ENCODE measurements around the gene DENR.
"Not testable (repeated sequence)": the region's sequence is repeated elsewhere in the genome, so short reads cannot be mapped to it uniquely, and the experiment has no call there.

Gene DENR, protein sequence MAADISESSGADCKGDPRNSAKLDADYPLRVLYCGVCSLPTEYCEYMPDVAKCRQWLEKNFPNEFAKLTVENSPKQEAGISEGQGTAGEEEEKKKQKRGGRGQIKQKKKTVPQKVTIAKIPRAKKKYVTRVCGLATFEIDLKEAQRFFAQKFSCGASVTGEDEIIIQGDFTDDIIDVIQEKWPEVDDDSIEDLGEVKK

DNA sequence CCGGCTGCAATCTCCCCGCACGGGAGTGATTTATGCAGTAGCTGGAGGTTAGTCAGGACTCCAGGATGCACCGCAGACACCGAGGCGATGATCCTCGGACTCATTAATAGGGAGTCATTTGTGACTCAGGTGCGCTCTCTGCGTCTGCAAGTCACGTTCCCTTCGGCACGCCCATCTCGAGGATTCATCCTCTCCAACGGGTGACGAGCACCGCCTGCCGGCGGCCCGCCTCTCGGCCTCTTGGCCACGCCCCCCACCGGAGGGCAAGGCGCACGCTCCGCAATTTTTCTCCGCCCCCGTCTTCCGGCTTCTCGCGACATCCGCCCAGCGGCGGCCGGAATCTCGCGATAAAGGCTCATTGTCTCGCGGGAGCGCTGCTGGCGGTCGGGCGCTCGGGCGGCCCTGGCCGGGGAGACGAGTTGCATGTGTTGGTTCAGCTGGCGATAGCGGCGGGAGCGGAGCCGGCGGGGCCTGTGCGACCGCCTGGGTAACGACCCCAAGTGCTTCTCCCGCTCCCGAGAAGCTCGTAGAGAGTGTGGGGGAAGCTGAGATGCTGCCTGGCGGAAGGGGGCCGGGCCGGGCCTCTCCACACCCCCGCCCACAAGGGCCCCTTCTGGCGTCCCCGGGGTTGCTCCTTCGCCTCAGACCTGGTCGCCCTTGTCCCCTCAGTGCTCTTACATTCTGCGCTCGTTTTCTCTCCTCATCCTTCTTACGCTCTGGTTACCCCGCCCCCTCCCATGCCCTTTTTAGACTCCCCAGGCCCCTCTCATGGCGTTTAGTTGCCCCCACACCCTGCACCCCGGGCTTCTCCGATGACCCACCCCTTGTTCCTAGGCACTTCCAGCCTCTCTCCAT is at the start of gene DENR:
Gene DENR, plus strand, starts transcription at position 361 of the 855 bp plus-strand sequence. CDS start 878 bp downstream, outside the sequence.
- peak; percentile 99 for DNase-seq (ENCODE audit: low spot score)

DNA sequence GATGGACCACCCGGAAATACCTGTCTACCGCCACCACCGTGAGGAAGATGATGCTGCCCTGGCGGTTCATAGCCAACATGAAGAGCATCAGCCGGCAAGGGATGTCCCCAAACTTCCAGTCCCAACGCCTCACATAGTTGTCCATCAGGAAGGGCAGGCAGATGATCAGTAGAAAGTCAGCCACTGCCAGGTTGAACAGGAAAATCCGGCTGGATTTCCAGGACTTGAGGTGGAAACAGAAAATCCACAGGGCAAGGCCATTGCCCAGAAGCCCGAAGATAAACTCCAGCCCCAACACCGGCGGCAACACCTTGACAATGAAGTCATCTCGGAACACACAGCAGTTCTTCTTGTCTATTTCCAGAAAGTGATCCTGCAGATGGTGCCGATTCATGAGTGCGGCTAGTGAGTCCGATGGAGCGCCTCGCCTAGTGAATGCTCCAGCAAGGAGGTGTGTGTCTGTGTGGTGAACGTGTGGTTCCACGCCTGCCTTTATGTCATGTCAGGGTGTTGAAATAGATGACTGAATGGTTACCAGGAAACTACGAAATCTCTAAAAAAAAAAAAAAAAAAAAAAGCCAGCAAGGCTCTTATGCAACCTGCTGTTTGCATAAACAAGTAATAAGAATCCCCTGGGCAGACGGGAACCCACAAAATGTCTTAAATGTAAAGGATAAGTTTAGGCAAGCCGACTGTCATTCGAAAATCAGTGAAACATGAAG is 49.6 kb upstream of the DENR start, which contains the start of gene HCAR2:
Gene HCAR2, minus strand, starts transcription at position 468 of the 722 bp plus-strand sequence. Its CDS starts 74 bp downstream, at position 394.
- not testable (repeated sequence) for DNase-seq (ENCODE audit: low spot score)

DNA sequence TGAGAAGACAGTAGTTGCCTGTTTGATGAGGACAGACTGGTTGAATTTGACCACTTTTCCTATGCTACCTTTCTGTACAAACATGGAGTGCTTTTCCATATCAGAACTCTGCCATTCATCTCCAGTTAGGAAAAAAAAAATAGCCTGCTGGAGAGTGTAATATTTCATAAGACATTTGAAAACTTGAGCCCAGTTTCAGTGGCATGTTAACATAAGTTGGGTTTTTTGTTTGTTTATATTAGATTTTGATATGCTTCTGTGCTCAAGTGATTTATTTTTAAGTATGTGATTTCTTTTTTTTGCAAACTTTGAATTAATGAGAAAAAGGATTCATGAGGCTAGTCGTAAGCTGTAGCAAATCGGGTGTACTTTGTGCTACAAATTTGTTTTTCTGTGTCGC is 48.8 kb upstream of the DENR start:
- not testable (repeated sequence) for DNase-seq (ENCODE audit: low spot score)

DNA sequence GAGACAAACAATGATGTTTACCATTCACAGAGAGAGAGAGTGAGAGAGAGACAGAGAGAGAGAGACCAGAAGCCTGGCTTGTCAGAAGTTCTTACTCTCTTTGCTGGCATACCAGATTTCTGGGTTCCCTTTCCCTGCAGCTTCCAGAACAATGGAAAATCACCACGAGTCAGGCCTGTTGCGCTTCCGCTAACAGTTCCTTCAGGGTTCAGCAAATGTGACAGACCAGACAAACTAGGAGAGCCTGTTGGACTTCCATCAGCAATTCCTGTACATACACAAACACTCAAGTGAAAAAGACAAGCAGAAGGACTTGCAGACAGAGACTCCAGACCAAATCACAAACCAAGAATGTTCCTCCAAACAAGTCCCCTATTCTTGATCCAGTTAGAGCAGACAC is 43.3 kb upstream of the DENR start:
- DNase-seq (ENCODE audit: low spot score), result not testable (repeated sequence)

DNA sequence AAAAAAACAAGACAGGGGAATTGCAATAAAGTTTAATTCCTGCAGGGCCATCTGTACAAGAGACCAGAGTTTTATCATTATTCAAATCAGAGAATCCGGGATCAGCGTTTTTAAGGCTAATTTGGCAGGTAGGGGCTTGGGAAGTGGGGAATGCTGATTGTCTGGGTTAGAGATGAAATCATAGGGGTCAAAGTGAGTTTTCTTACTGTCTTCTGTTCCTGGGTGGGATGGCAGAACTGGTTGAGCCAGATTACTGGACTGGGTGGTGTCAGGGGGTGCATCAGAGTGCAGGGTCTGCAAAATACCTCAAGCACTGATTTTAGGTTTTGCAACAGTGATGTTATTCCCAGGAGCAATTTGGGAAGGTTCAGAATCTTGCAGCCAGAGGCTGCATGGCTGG is 42.3 kb upstream of the DENR start:
- not testable (repeated sequence) for DNase-seq (ENCODE audit: low spot score)

DNA sequence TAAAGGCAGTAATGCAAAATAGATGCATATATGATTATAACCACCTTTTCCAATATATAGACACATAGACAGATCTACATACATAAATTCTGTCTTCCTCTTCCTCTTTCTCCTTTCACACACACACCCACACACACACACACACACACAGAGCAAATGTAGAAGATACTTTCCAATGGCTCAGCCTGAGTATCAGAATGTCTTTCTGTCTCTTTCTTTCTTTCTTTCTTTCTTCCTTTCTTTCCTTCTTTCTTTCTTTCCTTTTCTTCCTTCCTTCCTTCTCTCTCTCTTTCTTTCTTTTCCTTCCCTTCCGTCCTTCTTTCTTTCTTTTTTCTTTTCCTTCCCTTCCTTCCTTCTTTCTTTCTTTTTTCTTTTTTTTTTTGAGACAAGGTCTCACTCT is 41.4 kb upstream of the DENR start:
- not testable (repeated sequence) for DNase-seq (ENCODE audit: low spot score)

DNA sequence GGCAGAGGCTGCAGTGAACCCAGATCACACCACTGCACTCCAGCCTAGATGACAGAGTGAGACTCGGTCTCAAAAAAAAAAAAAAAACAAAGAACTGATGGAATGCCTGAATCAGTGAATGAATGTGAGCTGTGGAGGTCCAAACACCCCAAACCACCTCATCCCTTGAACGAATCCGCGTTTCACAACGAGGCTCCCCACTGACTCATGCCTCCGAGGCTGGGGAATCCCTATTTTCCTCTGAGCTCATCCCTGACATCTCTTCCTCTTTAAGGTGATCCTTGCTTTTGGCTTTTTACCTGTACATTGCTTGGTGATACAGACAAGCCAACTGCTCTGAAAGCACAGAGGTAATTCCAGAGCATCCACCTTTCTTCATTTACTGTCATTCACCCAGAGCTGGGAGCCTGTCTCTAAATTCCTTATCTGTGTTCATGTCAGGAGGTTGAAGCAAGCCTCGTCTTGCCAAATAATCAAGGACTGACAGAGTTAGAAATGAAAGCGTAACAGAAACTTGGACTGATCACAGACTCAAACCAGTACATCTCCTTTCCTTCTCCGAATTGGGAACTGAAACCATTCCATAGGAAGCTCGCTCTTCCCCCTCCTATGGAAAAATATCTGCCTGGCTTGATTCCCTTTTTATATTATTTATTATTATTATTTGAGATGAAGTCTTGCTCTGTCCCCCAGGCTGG is 39.0 kb upstream of the DENR start:
- DNase-seq (ENCODE audit: low spot score), result not testable (repeated sequence)

DNA sequence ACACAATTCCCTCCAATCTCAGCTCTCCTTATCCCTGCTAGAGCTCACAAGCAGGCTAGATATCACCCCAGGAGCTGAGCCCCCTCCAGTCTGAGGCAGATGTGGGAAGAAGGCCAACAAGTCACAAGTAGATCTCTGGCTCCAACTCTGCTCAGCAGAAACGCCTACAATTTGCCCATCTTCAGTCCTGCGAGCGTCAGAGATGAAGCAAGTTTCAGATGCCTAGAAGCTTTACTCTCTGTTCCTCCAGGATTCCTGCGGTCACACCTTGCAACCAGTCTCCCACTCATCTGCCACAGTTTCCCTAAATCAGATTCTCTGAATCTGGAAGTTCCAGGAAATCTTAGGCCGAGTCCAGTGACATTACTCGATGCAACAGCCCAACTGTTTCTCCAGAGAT is 37.4 kb upstream of the DENR start:
- not testable (repeated sequence) for DNase-seq (ENCODE audit: low spot score)

DNA sequence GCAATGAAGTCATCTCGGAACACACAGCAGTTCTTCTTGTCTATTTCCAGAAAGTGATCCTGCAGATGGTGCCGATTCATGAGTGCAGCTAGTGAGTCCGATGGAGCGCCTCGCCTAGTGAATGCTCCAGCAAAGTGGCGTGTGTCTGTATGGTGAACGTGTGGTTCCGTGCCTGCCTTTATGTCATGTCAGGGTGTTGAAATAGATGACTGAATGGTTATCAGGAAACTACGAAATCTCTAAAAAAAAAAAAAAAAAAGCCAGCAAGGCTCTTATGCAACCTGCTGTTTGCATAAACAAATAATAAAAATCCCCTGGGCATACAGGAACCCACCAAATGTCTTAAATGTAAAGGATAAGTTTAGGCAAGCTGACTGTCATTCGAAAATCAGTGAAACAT is 36.0 kb upstream of the DENR start, which contains the start of gene HCAR3:
Gene HCAR3, minus strand, starts transcription at position 154 of the 400 bp plus-strand sequence. Its CDS starts 74 bp downstream, at position 80.
- DNase-seq (ENCODE audit: low spot score), result not testable (repeated sequence)

DNA sequence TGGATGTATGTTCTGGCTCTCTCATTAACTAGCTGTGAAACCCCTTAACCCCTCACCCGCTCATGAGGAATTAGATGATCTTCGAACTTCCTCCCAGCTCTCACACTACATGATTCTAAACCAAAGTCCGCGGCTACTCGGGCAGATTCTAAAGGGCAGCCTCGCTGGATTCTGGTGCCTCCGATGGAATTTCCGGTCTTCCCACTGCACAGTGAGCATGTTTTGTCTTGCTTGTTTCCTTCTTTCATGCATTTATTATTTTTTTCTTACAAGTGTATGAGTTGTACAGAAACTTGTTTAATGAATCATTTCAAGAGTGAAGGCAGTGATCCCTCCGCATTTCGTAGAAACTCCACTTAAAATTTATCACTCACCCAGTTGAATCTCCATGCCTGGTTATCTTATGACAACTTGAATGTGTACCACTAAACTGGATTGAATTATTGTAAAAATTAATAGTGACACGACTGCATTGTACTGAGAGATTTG is 31.5 kb upstream of the DENR start:
- DNase-seq (ENCODE audit: low spot score), result no peak

DNA sequence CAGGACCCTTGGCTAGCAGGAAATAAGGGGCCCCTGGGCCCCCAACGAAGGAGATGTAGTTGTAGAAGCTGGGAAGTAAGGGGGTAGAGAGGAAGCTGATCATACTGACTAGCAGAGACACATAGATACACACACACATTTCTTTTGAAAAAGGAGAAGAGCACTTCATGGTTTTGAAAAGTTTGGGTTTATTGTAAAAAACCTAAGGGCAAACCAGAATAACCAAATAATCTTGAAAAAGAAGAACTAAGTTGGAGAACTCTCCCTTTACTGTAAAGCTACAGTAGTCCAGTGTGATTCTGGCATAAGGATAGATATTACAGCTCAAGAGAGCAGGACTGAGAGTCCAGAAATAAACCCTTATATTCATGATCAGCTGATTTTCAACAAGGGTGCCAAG is 30.2 kb upstream of the DENR start:
- no peak for DNase-seq (ENCODE audit: low spot score)

DNA sequence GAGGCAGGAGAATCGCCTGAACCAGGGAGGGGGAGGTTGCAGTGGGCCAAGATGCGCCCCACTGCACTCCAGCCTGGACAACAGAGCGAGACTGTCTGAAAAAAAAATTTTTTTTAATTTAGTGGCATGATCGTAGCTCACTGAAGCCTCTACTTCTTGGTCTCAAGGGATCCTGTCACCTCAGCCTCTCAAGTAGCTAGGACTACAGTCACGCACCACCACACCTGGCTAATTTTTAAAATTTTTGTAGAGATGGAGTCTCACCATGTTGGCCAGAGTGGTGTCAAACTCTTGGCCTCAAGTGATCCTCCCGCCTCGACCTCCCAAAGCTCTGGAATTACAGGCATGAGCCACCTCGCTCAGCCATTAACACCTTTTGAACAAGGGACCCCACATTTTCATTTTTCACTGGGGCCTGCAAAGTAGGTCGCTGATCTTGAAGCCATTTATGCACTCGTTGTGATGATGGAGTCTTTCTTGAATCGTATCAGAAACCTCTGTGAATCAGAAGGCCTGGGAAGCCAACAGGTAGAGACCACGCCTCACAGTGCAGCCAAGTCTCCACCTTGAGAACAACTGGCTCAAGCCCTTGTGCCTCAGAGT is 27.9 kb upstream of the DENR start:
- no peak for DNase-seq (ENCODE audit: low spot score)

DNA sequence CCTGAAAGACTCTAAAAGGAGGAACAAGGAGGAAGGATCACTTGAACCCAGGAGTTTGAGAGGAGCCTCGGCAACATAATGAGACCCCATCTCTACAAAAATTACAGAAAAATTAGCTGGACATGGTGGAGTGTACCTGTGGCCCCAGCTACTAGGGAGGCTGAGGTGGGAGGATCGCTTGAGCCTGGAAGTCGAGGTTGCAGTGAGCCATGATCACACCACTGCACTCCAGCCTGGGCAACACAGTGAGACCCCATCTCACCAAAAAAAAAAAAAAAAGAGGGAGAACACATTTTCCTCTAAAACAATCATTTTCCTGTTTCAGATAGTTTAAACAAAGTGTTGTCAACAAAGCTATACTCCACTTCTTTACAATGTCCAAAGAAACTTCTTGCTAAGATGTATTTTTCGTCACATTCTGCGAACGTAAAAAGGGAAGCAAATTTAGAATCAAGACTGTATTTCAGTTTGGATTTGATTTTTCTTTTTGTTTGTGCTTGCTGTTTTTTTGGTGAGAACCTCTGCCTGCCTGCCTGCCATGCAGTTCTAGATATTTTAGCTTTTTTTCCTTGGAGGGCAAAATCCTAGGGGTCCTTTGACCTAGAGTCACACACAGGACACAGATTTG is 27.1 kb upstream of the DENR start:
- DNase-seq (ENCODE audit: low spot score), result no peak

DNA sequence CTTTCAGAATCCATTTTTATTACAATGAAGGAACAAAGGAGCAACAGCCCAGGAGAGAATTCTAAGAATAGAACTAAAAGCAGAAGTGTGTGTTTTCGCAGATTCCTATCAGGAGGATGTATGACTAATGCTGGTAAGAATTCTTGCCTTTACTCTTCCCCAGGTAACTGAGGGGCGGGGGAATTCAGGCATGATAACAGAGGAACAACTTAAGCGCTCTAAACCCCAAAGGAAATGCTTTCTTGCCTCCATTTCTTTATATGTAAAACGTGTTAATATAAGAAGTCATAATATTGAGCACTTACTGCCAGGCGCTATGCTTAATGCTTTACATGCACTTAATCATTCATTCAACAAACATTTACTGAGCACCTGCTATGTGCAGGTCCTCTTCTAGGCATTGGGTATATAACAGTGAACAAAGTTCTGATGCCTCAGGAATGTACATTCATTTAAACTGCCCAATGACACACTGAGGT is 26.5 kb upstream of the DENR start:
- DNase-seq (ENCODE audit: low spot score), result no peak

DNA sequence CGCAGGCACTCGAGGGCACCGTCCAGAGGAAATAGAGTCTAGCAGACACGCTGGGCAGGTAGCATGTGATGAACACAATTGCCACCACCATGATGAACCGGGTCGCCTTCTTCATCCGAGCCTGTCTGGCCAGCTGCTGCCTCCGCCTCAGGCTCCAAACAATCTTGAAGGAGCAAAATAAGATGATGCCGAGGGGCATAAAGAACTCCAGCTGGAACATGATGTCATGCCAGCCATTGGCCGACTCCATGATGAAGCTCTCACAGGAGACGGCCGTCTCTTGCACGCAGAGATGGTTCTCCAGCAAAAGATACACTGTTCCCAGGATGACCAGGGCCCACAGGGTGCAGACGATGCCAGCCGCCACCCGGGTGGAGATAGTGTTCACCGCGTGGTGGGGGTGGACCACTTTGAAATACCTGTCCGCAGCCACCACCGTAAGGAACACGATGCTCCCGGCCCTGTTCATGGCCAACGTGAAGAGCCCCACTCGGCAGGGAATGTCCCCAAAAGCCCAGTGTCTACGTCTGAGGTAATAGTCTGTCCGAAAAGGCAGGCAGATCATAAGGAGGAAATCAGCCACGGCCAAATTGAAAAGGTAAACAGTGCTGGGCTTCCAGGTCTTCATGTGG is 22.9 kb upstream of the DENR start:
- DNase-seq (ENCODE audit: low spot score), result no peak

DNA sequence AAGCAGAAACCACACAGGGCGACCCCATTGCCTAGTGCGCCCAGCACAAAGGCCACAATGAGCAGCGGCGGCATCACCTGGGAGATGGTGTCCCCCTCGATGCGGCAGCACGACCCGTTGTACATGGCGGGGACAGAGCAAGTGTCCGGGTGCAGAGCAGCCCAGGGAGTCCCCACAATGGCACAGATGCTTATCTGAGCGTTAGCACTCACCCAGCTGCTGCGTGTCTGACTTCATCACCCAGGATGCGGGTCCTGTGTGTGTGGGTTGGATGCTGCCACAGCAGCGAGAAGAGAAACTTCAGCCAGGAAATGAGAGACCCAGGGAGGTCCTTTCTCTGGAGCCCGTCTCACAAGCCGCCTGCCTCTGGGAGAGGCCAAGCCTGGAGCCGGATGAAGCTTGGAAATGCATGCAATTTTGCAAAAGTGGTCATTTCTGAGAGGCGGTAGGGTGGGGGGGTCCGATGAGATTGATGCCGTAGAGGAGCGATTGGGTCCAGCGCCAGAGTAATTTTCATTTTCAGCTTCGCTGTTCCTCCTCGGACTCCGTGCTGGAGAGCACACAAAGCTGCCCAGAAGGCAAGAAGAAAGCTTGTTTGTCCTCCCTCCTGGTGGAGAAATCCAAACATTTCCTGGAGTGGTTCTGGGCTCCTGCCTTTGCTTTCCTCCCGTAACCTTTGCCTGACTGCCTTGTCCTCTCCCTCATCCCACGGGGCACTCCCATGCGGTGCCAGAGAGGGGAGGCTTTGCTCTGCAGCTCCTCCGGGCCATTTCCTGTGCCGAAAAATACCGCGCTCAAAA is 22.2 kb upstream of the DENR start, which contains the start of gene HCAR1:
Gene HCAR1, minus strand, starts transcription at position 630 of the 800 bp plus-strand sequence. Its CDS starts 505 bp downstream, at position 125.
- DNase-seq (ENCODE audit: low spot score), result no peak

DNA sequence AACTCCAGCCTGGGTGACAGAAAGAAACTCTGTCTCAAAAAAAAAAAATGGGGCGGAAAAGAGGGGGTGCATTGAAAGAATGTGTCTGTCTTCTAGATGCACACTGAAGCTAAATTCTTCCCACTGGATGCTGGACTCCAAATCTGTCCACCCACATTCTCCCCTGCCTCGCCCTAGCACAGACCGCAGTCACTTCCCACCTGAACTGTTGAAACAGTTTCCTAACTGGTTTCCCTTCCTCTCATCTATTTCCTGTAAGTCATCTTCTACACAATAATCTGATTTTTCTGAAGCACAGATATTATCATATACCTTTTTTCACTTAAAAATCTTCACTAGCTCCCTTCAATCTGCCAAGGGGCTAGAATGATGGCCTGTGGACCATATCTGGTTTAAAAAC is 20.5 kb upstream of the DENR start:
- no peak for DNase-seq (ENCODE audit: low spot score)

DNA sequence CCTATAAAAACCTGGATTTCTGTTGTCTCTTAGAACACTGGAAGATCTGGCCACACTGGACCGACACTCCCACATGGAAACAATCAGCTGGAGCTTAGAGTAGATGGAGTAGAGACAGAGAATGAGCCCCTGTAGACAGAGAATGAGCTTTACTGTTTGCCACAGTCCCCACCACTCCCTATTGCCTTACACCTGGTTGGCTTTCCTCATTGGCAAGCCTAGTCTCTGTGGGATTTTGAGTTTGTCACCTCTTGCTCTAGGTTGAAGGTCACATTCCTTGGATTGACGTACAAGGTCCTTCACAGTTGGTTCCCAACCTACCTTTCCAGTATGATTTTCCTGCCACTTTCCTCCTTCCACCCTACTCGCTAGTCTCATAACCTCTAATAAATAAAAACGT is 20.0 kb upstream of the DENR start:
- no peak for DNase-seq (ENCODE audit: low spot score)

DNA sequence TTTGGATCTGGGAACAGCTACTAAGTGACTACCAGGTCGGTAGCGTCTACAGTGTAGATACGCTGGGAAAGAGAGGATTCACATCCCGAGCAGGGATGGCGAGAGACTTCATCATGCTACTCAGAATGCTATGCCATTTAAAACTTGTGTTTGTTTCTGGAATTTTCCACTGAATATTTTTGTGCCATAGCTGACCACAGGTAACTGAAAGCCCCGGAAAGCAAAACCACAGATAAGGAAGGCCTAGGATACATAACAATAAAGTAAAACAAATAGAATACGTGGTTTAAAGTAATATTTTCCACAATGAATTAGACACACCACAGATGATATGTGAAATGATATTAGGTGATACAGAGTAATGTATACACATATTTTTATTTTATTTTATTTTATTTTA is 14.1 kb upstream of the DENR start:
- DNase-seq (ENCODE audit: low spot score), result no peak
